IPS-15b (cell line): Measurements from ENCODE around the gene STK10.
"Not testable (repeated sequence)": the region's sequence is repeated elsewhere in the genome, so short reads cannot be mapped to it uniquely, and the experiment has no call there.

Experiments
- H3K27me3 ChIP-seq: one replicate; pipeline ENCODE4 v1.6.1; 2013; ENCODE audit warnings: low read length; ENCODE audit not compliant: control insufficient read depth, insufficient read depth
- H3K36me3 ChIP-seq: one replicate; pipeline ENCODE4 v1.6.1; 2013; ENCODE audit warnings: low read length; ENCODE audit not compliant: control insufficient read depth, insufficient read depth
- H3K4me1 ChIP-seq: one replicate; pipeline ENCODE4 v1.6.1; 2013; ENCODE audit warnings: mild to moderate bottlenecking, low read length; ENCODE audit not compliant: control insufficient read depth, insufficient read depth
- H3K4me3 ChIP-seq: one replicate; pipeline ENCODE4 v1.5.1; 2013; ENCODE audit warnings: low read depth, low read length
- H3K9ac ChIP-seq: one replicate; pipeline ENCODE4 v1.6.1; 2013; ENCODE audit warnings: low read depth, mild to moderate bottlenecking, low read length
- H3K9me3 ChIP-seq: one replicate; pipeline ENCODE4 v1.6.1; 2013; ENCODE audit warnings: mild to moderate bottlenecking, low read length; ENCODE audit not compliant: control insufficient read depth, insufficient read depth

The STK10 gene

GRCh38 chr5:172211676-172212075, 23.7 kb upstream of the STK10 start:
- peaks cover 6% of the 10 kb centered on the region for H3K36me3 ChIP-seq
- H3K9me3 ChIP-seq = no peaks in the 10 kb centered on the region
- no peak overlapping the region for H3K9ac ChIP-seq

GRCh38 chr5:172209714-172210113, 21.7 kb upstream of the STK10 start:
- Histone ChIP-seq H3K4me1 (no peaks in the 10 kb centered on the region), H3K9ac (no peak overlapping the region), H3K4me3 (no peak overlapping the region), H3K9me3 (no peaks in the 10 kb centered on the region), H3K27me3 (no peaks in the 10 kb centered on the region), H3K36me3 (peaks cover 6% of the 10 kb centered on the region)

More at GRCh38 chr5:172211676-172212075, 23.7 kb upstream of the STK10 start:
- Histone ChIP-seq H3K4me1 (no peaks in the 10 kb centered on the region), H3K4me3 (no peak overlapping the region), H3K27me3 (no peaks in the 10 kb centered on the region)

GRCh38 chr5:172207511-172207910, 19.5 kb upstream of the STK10 start:
- H3K4me1 ChIP-seq = no peaks in the 10 kb centered on the region

GRCh38 chr5:172205984-172206383, 18.0 kb upstream of the STK10 start:
- not testable (repeated sequence) for H3K4me1 ChIP-seq, H3K4me3 ChIP-seq, H3K9ac ChIP-seq, H3K9me3 ChIP-seq, H3K36me3 ChIP-seq, H3K27me3 ChIP-seq

More at GRCh38 chr5:172207511-172207910, 19.5 kb upstream of the STK10 start:
- H3K27me3 ChIP-seq = no peaks in the 10 kb centered on the region
- H3K4me3 ChIP-seq = no peak overlapping the region
- H3K9ac ChIP-seq = no peak overlapping the region
- peaks cover 6% of the 10 kb centered on the region for H3K36me3 ChIP-seq
- H3K9me3 ChIP-seq = no peaks in the 10 kb centered on the region

GRCh38 chr5:172200476-172200875, 12.5 kb upstream of the STK10 start:
- Histone ChIP-seq H3K4me3 (no peak overlapping the region), H3K27me3 (no peaks in the 10 kb centered on the region)

GRCh38 chr5:172199446-172199845, 11.4 kb upstream of the STK10 start:
- Histone ChIP-seq H3K36me3 (no peaks in the 10 kb centered on the region), H3K9me3 (no peaks in the 10 kb centered on the region), H3K4me3 (no peak overlapping the region), H3K27me3 (no peaks in the 10 kb centered on the region), H3K9ac (no peak overlapping the region), H3K4me1 (no peaks in the 10 kb centered on the region)

More at GRCh38 chr5:172200476-172200875, 12.5 kb upstream of the STK10 start:
- H3K9ac ChIP-seq = no peak overlapping the region
- no peaks in the 10 kb centered on the region for H3K4me1 ChIP-seq
- H3K9me3 ChIP-seq = no peaks in the 10 kb centered on the region
- H3K36me3 ChIP-seq = no peaks in the 10 kb centered on the region

- not testable (repeated sequence) for H3K9me3 ChIP-seq, H3K27me3 ChIP-seq, H3K4me1 ChIP-seq, H3K9ac ChIP-seq, H3K36me3 ChIP-seq, H3K4me3 ChIP-seq
These were observed 9.8 kb upstream of the STK10 start for GRCh38 chr5:172197775-172198174.

- Histone ChIP-seq H3K4me3 (no peak overlapping the region), H3K9ac (no peak overlapping the region), H3K27me3 (no peaks in the 10 kb centered on the region), H3K4me1 (no peaks in the 10 kb centered on the region), H3K9me3 (no peaks in the 10 kb centered on the region), H3K36me3 (no peaks in the 10 kb centered on the region)
These were observed 7.2 kb upstream of the STK10 start for GRCh38 chr5:172194985-172195774.

- no peak within 1 kb of the TSS for H3K9ac ChIP-seq
- no peak within 1 kb of the TSS for H3K4me3 ChIP-seq
- H3K36me3 ChIP-seq = no peaks in the 10 kb centered on the region
- no peaks in the 10 kb centered on the region for H3K9me3 ChIP-seq
- H3K27me3 ChIP-seq = peaks cover 2% of the 10 kb centered on the region
- H3K4me1 ChIP-seq = no peaks in the 10 kb centered on the region
These were observed 5.8 kb upstream of the STK10 start, which contains the start of gene EFCAB9 for GRCh38 chr5:172193872-172194271. Gene EFCAB9 (plus strand): TSS chr5:172194172. CDS start chr5:172194173, 1 bp downstream.

- H3K4me3 ChIP-seq = peak overlapping the region; percentile 91
- H3K27me3 ChIP-seq = peaks cover 2% of the 10 kb centered on the region
- H3K9me3 ChIP-seq = no peaks in the 10 kb centered on the region
- peaks cover 4% of the 10 kb centered on the region for H3K4me1 ChIP-seq
- H3K36me3 ChIP-seq = no peaks in the 10 kb centered on the region
- H3K9ac ChIP-seq = no peak overlapping the region
These were observed 1.8 kb upstream of the STK10 start for GRCh38 chr5:172189693-172190296.

- H3K9ac ChIP-seq = no peak overlapping the region
- no peaks in the 10 kb centered on the region for H3K9me3 ChIP-seq
- H3K4me3 ChIP-seq = peak overlapping the region; percentile 91
- H3K36me3 ChIP-seq = peaks cover 3% of the 10 kb centered on the region
- peaks cover 2% of the 10 kb centered on the region for H3K27me3 ChIP-seq
- H3K4me1 ChIP-seq = peaks cover 4% of the 10 kb centered on the region
These were observed 1.1 kb upstream of the STK10 start for GRCh38 chr5:172188893-172189692.
